ENCODE measurements around the gene CSRP1. TPM values are rescaled to one million over a fixed set of nuclear protein-coding genes. Genes with fewer than 3 reads are reported as not detected.
A peak's percentile ranks its signal among the peaks of the same experiment; 100 is the strongest.

CSRP1 gene
- total RNA-seq, 1 donor from 2014 or later, result 729 TPM

DNA sequence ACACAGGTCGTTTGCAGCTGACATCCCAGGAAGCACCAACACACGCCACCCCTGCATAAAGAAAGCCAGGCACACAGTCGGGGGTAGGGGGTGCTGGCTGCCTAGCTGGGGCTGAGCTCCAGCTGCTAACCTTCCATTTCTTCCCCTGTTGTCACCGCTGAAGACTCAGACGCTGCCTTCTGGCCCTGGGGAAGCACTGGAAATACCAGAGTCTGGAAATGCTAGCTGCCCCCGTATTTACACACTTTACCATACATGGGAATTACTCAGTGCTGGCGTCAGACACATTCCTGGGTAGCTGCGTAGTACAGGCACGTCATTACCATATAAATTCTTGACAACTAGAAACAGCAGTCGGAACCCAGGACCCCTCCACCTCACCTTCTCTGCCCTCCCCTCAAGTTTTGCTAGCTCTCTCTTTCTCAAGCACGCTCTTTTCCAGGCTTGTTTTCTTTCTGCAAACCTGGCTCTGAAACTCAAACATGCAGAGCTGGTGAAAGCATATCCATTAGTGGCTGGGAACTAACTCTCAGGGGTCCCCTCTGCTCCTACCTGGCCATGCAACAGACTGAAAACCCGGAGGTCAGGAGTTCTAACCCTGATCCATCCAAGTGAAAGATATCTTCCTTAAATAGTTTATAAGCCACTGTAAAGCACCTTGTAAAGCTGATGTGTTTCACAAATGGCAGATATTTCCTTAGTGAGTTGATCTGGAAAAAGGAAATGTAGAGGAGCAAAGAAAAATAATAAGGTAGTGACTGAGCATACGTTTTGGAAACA, 3.3 kb downstream of the CSRP1 start:
- peaks cover 95% of the 10 kb centered on the region for H3K4me1 ChIP-seq
- peak in 1 of 2 donors; percentile 96 for DNase-seq (ENCODE audit: extremely low spot score in 2 of 2)
- no peaks in the 10 kb centered on the region for H3K9me3 ChIP-seq
- H3K36me3 ChIP-seq, result no peaks in the 10 kb centered on the region
- H3K27me3 ChIP-seq, result no peaks in the 10 kb centered on the region
- intact Hi-C loops (cut with DNase I), result no loop called here
- TF ChIP-seq POLR2AphosphoS5 (IDR thresholded peaks at IDR 0.05; ENCODE audit: insufficient read depth in 1 of 2, low read depth in 1 of 2), result peak; percentile 85 to 86
- peak in 1 of 2 donors; percentile 46 for TF ChIP-seq POLR2A (IDR thresholded peaks at IDR 0.05)
- TF ChIP-seq, protein P1, sequence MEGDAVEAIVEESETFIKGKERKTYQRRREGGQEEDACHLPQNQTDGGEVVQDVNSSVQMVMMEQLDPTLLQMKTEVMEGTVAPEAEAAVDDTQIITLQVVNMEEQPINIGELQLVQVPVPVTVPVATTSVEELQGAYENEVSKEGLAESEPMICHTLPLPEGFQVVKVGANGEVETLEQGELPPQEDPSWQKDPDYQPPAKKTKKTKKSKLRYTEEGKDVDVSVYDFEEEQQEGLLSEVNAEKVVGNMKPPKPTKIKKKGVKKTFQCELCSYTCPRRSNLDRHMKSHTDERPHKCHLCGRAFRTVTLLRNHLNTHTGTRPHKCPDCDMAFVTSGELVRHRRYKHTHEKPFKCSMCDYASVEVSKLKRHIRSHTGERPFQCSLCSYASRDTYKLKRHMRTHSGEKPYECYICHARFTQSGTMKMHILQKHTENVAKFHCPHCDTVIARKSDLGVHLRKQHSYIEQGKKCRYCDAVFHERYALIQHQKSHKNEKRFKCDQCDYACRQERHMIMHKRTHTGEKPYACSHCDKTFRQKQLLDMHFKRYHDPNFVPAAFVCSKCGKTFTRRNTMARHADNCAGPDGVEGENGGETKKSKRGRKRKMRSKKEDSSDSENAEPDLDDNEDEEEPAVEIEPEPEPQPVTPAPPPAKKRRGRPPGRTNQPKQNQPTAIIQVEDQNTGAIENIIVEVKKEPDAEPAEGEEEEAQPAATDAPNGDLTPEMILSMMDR (IDR thresholded peaks at IDR 0.05), result no peak
- peak overlapping the region; percentile 62 to 87 for H3K4me3 ChIP-seq
- peak overlapping the region; percentile 93 for H3K27ac ChIP-seq

DNA sequence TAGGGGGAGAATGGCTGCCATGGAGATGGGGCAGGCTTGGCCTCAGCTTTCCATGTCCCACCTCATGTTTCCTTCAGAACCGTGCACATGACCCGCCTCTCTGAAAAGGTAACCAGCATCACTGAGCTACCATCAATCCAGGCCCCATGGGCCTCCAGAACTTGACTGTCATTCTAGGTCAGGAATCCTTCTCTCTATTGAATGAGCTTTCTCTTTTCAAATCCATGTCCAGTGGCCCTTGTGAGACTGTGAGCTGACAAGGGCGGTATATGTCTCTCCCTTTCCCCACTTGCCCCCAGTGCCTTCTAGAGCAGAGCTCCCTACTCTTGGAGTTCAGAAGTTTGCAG, 4.4 kb downstream of the CSRP1 start:
- Histone ChIP-seq H3K4me1 (peaks cover 95% of the 10 kb centered on the region), H3K4me3 (peak overlapping the region; percentile 23 to 62)

DNA sequence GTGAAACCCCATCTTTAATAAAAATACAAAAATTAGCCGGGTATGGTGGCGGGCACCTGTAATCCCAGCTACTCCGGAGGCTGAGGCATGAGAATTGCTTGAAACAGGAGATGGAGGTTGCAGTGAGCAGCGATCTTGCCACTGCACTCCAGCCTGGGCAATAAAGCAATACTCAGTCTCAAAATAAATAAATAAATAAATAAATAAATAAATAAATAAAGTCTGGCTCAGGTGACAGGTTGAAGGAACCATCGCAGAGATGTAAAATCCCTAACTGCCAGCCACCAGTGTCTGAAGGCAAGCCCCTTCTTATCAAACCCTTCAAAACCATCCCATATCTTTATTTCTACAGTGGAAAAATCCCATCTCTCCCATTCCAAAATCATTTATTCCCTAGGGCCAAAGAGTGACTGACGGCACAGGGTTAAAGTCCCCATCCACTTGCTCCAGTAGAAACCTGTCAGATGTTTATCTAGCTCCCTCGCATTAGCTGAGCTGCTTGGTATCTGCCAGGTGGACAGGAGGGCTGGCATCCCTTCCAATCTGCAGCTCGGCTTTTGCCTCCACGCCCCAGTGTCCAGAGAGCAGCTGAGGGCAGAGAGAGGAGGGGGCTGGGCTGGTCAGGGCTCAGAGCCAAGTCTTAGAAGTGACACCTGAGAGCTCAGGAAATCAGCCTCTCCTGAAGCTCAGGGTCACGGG, 5.0 kb downstream of the CSRP1 start:
- TF ChIP-seq POLR2A (IDR thresholded peaks at IDR 0.05) (no peak), POLR2AphosphoS5 (IDR thresholded peaks at IDR 0.05; ENCODE audit: insufficient read depth in 1 of 2, low read depth in 1 of 2) (no peak)
- TF ChIP-seq, protein P1 (IDR thresholded peaks at IDR 0.05), result no peak
- no peak for DNase-seq (ENCODE audit: extremely low spot score in 2 of 2)

More for the DNA sequence above, 4.4 kb downstream of the CSRP1 start:
- Histone ChIP-seq H3K36me3 (no peaks in the 10 kb centered on the region), H3K9me3 (no peaks in the 10 kb centered on the region), H3K27ac (peak overlapping the region; percentile 93), H3K27me3 (no peaks in the 10 kb centered on the region)
- intact Hi-C loops (cut with DNase I), result no loop called here
- no peak for DNase-seq (ENCODE audit: extremely low spot score in 2 of 2)
- no peak for TF ChIP-seq POLR2AphosphoS5 (IDR thresholded peaks at IDR 0.05; ENCODE audit: insufficient read depth in 1 of 2, low read depth in 1 of 2)
- TF ChIP-seq, protein P1 (IDR thresholded peaks at IDR 0.05), result no peak
- TF ChIP-seq POLR2A (IDR thresholded peaks at IDR 0.05), result no peak

DNA sequence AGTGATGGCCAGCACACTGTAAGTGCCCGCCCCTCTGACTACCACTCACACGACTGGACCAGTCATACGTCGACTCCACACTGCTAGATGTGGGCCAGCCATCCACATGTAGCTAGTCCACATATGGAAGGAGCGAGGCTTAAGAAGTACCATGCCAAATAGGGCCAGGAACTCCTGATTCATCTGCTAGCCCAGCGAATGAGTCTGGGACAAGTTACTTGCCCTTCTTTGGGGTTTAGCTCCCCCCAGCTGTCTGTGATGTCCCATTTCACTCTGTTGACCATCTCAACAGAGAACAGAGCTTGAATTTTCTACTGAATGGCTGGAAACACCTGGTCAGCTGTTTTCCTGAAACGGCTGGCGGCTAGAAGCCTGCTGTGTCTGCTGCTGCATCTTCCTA, 5.8 kb downstream of the CSRP1 start:
- H3K27me3 ChIP-seq, result no peaks in the 10 kb centered on the region
- H3K9me3 ChIP-seq, result no peaks in the 10 kb centered on the region
- peaks cover 99% of the 10 kb centered on the region for H3K4me1 ChIP-seq
- no peaks in the 10 kb centered on the region for H3K36me3 ChIP-seq
- H3K27ac ChIP-seq, result peak overlapping the region; percentile 93
- no peak for TF ChIP-seq POLR2AphosphoS5 (IDR thresholded peaks at IDR 0.05; ENCODE audit: insufficient read depth in 1 of 2, low read depth in 1 of 2)
- TF ChIP-seq, protein P1 (IDR thresholded peaks at IDR 0.05), result no peak
- TF ChIP-seq POLR2A (IDR thresholded peaks at IDR 0.05), result no peak
- intact Hi-C loops (cut with DNase I), result no loop called here
- peak overlapping the region in 1 of 2 donors; percentile 18 for H3K4me3 ChIP-seq
- no peak for DNase-seq (ENCODE audit: extremely low spot score in 2 of 2)

More for the DNA sequence above, 5.0 kb downstream of the CSRP1 start:
- H3K4me1 ChIP-seq, result peaks cover 96% of the 10 kb centered on the region
- H3K27me3 ChIP-seq, result no peaks in the 10 kb centered on the region
- peak overlapping the region; percentile 93 for H3K27ac ChIP-seq
- peak overlapping the region in 1 of 2 donors; percentile 23 for H3K4me3 ChIP-seq
- no peaks in the 10 kb centered on the region for H3K36me3 ChIP-seq
- H3K9me3 ChIP-seq, result no peaks in the 10 kb centered on the region
- intact Hi-C loops (cut with DNase I), result no loop called here
